Central memory CD4-positive, alpha-beta T cell (primary cell): ENCODE data around the gene PAN2.
"Not testable (repeated sequence)": the region's sequence is repeated elsewhere in the genome, so short reads cannot be mapped to it uniquely, and the experiment has no call there.

Experiments
- DNase-seq: peaks from one replicate; pipeline ENCODE4 v3.0.0; 2022
- total RNA-seq, 3 experiments: gene quantifications; one replicate each; lab custom pipeline; 2026; lab: John Stamatoyannopoulos, UW

The PAN2 gene
- 15.4 to 175 (median 102) reads per million in 3 experiments for total RNA-seq

GRCh38 chr12:56333679-56334489 is at the start of gene PAN2:
Gene PAN2 (minus strand): TSS chr12:56334000. CDS start chr12:56333094, 906 bp downstream.
- peak; percentile 95 for DNase-seq

DNA sequence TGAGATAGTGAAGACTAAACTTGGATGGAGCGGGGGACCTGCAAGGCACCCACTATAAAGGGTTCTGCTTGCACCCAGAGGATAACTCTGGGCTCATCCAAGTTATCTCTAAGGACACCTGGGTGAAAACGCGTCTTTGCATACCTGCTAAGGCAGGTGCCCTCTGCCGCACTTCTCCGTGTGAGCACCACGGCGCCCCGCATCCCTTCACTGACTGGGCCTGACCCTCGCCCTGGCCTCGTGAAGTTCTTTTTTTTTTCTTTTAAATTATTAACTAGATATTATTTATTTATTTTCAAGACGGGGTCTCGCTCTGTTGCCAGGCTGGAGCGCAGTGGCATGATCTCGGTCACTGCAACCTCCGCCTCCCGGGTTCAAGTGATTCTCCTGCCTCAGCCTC is 48.8 kb upstream of the PAN2 start:
- DNase-seq, result no peak

- no peak for DNase-seq
These were observed 44.2 kb upstream of the PAN2 start for GRCh38 chr12:56377989-56378316.

DNA sequence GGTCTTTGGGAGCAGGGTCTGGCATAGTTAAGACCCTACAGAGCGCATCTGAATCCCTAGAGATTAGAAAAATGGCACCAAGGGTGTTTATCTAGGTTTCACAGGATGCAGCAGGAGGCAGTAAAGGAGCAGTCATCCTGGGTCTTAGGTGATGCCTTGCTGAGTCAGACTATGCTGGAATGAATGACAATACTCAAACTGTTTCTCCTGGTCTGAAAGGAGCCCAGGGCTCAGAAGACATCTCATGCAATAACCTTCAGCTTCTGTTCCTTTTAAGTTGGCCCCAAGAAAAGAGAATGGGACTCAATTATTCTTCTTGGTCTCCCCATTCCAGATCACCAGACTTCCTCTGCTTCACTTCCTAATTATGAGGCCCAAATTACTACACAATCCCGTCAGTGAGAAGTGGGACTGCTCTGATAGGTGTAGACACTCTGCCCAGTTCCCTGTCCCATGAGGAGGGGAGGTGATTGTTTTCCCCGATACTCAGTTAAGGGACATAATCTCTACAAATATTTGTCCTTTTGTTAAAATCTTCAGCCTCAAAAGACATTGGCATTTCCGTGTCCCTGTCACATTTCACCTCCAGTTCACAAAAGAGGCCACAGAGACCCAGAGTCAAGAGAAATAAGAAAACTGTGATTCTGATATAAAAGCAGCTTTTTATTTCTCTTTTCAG is 43.6 kb upstream of the PAN2 start:
- no peak for DNase-seq

- no peak for DNase-seq
These were observed 42.0 kb upstream of the PAN2 start for GRCh38 chr12:56375598-56376434.

DNA sequence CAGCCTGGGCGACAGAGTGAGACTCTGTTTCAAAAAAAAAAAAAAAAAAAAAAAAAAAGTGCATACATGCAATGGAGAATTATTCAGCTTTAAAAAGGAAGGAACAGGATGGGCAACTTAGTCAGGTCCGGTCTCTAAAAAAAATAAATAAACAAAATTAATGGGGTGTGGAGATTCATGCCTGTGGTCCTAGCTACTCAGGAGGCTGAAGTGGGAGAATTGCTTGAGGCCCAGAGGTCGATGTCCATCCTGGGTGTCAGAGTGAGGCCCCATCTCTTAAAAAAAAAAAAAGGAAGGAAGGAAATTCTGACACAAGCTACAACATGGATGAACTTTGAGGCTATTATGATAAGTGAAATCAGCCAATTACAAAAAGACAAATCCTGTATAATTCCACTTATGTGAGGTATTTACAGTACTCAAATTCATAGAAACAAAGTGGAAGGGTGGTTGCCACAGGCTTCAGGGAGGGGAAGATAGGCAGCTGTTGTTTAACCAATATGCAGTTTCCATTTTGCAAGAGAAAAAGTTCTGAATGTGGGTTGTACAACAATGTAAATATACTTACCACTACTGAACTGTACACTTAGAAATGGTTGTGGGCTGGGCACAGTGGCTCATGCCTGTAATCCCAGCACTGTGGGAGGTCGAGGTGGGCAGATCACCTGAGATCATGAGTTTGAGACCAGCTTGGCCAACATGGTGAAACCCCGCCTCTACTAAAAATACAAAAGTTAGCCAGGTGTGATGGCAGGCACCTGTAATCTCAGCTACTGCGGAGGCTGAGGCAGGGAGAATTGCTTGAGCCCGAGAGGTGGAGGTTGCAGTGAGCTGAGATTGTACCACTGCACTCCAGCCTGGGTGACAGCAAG is 41.2 kb upstream of the PAN2 start:
- DNase-seq, result no peak

- DNase-seq, result no peak
These were observed 39.7 kb upstream of the PAN2 start for GRCh38 chr12:56373515-56373914.

DNA sequence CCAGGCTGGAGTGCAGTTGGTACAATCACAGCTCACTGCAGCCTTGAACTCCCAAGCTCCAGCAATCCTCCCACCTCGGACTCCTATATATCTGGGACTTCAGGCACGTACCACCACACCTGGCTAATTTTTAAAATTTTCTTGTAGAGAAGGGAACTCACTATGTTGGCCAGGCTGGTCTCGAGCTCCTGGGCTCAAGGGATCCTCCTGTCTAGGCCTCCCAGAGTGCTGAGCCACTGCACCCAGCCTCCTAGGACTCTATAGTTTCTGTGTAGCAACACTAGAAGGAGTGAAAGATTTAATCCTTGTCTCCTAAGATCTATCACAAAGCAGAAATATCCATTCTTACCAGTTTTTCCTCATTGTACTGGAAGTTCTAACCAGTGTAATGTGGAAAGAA is 33.1 kb upstream of the PAN2 start:
- no peak for DNase-seq

GRCh38 chr12:56362130-56363059 is 28.6 kb upstream of the PAN2 start, which contains the start of gene APOF:
Gene APOF (minus strand): TSS chr12:56362857. CDS start chr12:56362745, 112 bp downstream.
- DNase-seq, result no peak

- DNase-seq, result no peak
These were observed 27.8 kb upstream of the PAN2 start for GRCh38 chr12:56361487-56362129.

GRCh38 chr12:56359851-56360767 is 26.3 kb upstream of the PAN2 start, which contains the start of gene STAT2:
Gene STAT2 (minus strand): TSS chr12:56360107. CDS start chr12:56356571, 3,536 bp downstream.
- peak; percentile 100 for DNase-seq

GRCh38 chr12:56358836-56359532 is 25.2 kb upstream of the PAN2 start:
- DNase-seq, result no peak

DNA sequence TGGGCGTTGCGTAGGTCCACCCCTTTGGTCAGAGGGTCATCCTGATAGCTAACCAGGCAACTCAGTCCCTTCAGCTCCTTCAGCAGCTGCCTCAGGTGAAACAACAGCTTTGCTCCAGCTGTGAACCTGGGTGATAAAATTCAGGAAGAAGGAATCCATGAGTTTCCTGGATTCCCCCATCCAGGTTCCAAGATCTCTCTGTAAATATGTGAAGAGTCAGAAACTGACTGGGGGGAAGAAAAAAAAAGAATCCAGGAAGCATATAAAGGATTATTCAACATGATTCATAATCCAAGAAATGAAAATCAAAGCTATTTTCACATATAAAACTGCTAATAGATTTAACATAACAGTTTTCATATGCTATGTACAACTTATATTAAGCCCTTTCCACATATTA is 17.5 kb upstream of the PAN2 start:
- no peak for DNase-seq

DNA sequence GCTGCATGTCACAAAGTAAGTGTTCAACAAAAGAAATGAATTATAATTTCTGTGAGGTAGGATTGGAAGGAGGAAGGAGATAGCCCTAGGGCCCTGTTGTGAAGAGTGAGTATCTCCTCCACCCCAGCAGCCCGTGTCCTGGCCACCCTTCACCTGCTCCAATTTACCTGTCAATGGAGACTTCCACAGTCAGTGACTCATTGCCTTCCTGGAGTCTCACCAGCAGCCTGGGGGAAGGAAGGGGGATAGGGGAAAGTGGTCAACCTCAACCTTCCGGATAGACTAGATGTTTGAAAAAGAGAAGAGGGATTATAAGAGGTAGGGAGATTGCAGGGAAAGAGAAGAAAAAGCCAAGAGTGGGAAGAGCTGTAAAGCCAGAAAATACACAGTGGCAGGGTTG is 16.9 kb upstream of the PAN2 start:
- DNase-seq, result no peak

DNA sequence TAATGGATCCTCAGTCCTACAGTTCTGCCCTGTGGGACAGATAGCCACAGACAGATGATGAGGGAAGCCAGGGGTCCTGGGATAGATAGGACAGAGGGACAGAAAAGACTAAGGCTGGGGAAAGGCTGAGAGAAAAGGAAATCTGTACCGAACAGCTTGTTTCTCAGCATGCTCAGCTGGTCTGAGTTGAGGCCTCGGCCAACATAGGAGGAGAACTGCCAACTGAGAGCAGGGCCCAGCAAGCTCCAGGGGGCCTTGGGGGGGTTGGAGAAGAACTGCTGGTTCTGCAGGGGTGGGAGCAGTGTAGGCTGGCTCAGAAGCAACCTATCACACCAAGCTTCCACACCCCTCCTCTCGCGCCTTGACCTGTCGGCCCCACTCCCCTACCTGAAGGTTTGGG is 15.0 kb upstream of the PAN2 start:
- no peak for DNase-seq

DNA sequence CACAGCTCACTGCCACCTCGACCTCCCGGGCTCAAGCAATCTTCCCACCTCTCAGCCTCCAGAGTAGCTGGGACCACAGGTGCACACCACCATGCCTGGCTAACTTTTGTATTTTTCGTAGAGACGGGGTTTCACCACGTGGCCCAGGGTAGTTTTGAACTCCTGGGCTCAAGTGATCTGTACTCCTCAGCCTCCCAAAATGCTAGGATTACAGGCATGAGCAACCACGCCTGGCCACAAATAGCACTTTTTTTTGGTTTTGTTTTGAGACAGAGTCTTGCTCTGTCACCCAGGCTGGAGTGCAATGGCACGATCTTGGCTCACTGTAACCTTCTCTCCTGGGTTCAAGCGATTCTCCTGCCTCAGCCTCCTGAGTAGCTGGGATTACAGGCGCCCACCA is 13.5 kb upstream of the PAN2 start:
- DNase-seq, result not testable (repeated sequence)

- no peak for DNase-seq
These were observed 12.9 kb upstream of the PAN2 start for GRCh38 chr12:56346675-56347074.

GRCh38 chr12:56342290-56342689 is 8.5 kb upstream of the PAN2 start:
- DNase-seq, result not testable (repeated sequence)

- DNase-seq, result no peak
These were observed 7.8 kb upstream of the PAN2 start for GRCh38 chr12:56341616-56342015.
